ENCODE data around the gene SPATA31A1.
"Not testable (repeated sequence)": the region's sequence is repeated elsewhere in the genome, so short reads cannot be mapped to it uniquely, and the experiment has no call there.

Gene SPATA31A1

DNA sequence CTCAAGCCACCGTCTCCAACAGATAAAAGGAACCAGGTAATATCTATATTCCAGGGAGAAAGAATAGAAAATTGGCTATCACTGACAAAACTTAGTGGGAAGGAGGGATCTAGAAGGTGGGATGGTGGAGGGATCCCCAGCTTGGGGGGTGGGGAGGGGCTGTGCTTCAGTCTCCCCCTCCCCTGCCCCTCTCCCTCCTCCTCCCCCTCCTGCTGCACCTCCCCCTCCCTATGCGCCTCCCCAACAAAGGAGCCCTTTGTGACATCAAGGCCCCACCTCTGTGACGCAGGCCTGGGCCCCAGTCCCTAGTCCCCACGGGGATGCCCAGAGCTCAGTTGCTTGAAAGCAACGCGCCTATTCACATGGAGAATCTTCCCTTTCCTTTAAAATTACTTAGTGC is at the start of gene SPATA31A1:
SPATA31A1 (plus strand) TSS at position 301 of the 400 bp plus-strand sequence; CDS start at position 363, 62 bp downstream.
- not testable (repeated sequence) for DNase-seq (ENCODE audit: low spot score)

DNA sequence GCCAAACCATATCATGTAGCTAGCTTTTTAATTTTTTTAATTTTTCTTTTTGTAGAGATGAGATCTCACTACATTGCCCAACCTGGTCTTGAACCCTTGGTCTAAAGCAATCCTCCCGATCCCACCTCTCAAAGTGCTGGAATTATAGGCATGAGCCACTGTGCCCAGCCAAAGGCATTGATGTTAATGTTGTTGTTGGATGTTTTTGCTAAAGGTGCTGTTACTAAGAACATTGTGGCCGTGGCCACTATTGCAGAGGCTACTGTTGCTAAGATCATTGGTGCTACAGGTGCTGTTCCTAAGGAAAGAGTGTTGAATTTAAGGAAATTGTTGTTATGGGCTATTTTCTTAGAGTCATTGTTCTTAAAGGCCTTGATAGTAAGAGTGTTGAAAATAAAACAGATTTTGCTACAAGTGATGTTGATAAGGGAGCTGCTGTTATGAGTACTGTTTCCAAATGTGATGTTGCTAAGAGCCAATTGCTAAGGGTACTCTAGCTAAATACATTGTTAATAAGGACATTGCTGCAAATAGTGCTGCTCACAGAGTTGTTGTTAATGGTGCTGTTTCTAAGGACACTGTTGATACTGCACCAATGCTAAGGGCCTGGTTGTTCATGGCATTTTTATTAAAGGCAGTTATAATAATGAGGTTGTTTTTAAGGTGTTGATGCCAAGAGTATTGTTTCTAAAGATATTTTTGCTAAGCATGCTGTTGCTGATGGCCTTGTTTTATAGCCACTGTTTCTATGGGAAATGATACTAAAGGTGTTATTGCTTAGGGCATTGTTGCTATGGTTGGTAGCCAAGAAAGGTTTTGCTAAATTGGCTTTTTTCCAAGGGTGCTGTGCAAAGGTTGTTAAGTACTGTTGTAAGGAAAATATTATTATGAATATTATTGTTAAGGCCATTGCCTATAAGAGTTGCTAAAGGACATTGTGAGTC is 52.1 kb downstream of the SPATA31A1 start:
- not testable (repeated sequence) for DNase-seq (ENCODE audit: low spot score)

DNA sequence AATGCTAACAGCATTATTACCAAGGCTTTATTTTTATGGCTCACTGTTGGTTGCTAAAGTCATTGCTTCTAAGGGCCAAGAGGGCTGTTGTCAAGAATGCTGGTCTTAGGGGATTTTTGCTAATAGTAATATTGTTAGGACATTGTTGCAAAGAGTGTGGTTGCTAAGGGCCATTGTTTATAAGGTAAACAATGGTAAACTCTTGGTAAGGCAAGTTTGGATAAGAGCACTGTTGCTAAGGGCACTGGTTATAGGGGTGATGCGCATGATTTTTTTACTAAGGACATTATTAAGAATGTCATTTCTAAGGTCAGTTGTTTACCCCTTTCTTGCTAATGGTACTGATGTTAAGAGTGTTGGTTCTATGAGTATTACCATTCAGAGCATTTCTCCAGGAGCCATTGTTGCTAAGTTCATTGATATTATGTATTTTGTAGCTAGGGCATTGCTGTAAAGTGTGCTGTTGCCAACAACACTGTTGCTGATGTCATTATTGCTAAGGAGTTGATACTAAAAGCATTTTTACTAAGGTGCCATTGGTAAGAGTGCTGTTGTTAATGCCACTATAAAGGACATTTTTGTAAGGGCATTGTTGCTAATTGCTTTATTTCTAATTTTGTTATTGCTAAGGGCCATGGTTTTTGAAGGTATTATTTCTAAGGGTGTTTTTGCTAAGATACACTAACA is 55.9 kb downstream of the SPATA31A1 start:
- DNase-seq (ENCODE audit: low spot score) = not testable (repeated sequence)
